ENCODE results near the gene PHTF2. TPM values are rescaled to one million over a fixed set of nuclear protein-coding genes. Genes with fewer than 3 reads are reported as not detected.
"Not testable (repeated sequence)": the region's sequence is repeated elsewhere in the genome, so short reads cannot be mapped to it uniquely, and the experiment has no call there.

PHTF2 gene
- total RNA-seq, 4 donors from 2014 or later: 16.7 to 27.6 (median 19.2) TPM

DNA sequence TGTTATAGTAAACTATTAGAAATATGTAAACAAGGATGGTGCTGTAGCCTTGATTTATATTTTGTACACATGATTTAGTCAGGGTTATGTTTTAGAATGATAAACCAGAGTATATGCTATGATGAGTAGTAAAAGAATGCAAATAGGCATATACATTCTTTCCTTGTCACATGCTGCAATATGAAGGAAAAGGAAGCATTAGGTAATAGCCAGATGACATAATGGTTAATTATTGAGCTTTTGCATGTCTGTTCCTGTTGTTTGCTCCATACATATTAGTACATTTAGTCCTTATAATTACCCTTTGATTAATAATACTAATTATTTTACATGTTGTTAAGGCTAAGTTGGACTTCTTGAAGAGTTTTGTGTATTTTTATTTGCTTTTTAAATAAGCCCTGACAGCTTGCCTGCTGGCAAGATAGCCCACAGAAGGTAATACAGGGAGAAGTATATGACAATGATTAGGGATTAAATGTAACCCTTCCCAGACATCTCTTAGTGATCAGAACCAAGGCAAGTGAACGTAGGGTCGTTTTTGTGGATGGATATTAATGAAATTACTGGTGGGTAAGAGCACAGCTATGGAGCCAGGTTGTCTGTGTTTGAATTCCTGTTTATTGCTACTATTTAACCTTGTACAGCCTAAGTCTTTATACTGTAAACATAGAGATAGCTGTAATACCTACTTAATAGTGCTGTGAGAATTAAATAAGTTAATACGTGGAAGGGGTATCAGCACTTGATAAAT is 68.4 kb downstream of the PHTF2 start:
- no peak for ATAC-seq (ENCODE audit: low FRiP score)

GRCh38 chr7:77867537-77867865 is 68.9 kb downstream of the PHTF2 start:
- DNase-seq (ENCODE audit: low spot score): no peak
- TF ChIP-seq, protein P1, sequence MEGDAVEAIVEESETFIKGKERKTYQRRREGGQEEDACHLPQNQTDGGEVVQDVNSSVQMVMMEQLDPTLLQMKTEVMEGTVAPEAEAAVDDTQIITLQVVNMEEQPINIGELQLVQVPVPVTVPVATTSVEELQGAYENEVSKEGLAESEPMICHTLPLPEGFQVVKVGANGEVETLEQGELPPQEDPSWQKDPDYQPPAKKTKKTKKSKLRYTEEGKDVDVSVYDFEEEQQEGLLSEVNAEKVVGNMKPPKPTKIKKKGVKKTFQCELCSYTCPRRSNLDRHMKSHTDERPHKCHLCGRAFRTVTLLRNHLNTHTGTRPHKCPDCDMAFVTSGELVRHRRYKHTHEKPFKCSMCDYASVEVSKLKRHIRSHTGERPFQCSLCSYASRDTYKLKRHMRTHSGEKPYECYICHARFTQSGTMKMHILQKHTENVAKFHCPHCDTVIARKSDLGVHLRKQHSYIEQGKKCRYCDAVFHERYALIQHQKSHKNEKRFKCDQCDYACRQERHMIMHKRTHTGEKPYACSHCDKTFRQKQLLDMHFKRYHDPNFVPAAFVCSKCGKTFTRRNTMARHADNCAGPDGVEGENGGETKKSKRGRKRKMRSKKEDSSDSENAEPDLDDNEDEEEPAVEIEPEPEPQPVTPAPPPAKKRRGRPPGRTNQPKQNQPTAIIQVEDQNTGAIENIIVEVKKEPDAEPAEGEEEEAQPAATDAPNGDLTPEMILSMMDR (IDR thresholded peaks at IDR 0.05): no peak
- ATAC-seq (ENCODE audit: low FRiP score): no peak

More for the DNA sequence above, 68.4 kb downstream of the PHTF2 start:
- TF ChIP-seq, protein P1 (IDR thresholded peaks at IDR 0.05): no peak
- no peak for DNase-seq (ENCODE audit: low spot score)

GRCh38 chr7:77872256-77872655 is 73.7 kb downstream of the PHTF2 start:
- not testable (repeated sequence) for ATAC-seq (ENCODE audit: low FRiP score); DNase-seq (ENCODE audit: low spot score)

- not testable (repeated sequence) for DNase-seq (ENCODE audit: low spot score); ATAC-seq (ENCODE audit: low FRiP score)
These were observed 75.1 kb downstream of the PHTF2 start for GRCh38 chr7:77873416-77874327.

- DNase-seq (ENCODE audit: low spot score): no peak
- ATAC-seq (ENCODE audit: low FRiP score): no peak
- TF ChIP-seq, protein P1 (IDR thresholded peaks at IDR 0.05): no peak
These were observed 79.2 kb downstream of the PHTF2 start for GRCh38 chr7:77877791-77878190.

DNA sequence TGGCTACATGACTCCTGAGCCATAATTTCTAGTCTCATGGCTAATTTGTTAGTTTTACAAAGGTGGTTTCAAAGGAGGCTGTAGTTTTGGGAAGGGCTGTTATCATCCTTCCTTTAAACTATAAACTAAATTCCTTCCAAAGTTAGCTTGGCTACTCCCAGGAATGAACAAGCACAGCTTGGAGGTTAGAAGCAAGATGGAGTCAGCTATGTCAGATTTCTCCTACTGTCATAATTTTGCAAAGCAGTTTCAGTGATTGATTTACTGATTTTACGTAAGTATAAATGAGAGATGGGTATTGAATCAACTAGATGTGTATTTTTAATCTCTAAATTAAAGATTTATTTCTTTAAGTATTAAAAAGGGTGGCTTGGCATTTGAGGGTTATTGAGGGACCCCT is 79.9 kb downstream of the PHTF2 start:
- DNase-seq (ENCODE audit: low spot score) (no peak), ATAC-seq (ENCODE audit: low FRiP score) (no peak)
- TF ChIP-seq, protein P1 (IDR thresholded peaks at IDR 0.05): no peak

DNA sequence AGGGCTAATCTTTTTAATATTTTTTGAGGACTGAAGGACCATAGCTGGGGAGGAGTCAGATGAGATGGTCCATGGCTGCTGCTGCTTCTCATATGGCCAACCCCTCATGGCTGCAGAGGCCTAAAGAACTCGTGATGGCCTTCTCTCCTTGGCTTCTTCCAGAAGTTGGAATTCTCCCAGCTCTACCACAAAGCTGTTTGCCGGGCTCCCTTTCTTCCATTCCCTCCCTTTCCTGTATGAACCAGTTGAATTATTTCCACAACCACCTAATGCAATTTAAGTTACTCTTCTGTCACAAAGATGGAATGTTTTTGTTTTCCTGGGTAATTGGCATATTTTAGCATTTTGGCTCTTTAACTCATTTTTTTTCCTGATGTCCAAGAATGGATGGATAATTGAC is 80.7 kb downstream of the PHTF2 start:
- TF ChIP-seq, protein P1 (IDR thresholded peaks at IDR 0.05): no peak
- ATAC-seq (ENCODE audit: low FRiP score) (no peak), DNase-seq (ENCODE audit: low spot score) (no peak)

DNA sequence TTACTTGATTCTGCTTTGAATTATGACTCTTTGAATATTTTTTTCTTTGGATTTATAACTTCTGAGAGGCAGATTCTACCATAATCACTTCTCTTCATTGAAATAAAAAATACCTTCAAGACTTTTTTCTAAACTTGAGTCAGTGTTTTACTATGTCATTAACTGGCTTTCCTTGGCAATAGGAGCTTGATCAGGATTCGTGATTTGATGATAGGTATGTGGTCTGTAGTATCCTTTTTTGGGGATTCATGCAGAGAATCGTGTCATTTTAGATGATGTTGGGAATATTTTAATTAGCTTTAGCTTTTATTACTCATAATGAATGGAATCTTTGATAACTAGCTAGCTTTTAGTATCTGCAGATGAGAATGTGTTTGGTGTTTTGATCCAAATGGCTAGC is 83.3 kb downstream of the PHTF2 start:
- DNase-seq (ENCODE audit: low spot score): no peak
- TF ChIP-seq, protein P1 (IDR thresholded peaks at IDR 0.05): no peak
- ATAC-seq (ENCODE audit: low FRiP score): no peak

All from omental fat pad (tissue), 4 donors.